Superior temporal gyrus (tissue), 1 donor: Measurements from ENCODE around the gene ZBTB42.

Source experiments
- DNase-seq: peaks from one replicate; pipeline ENCODE4 v3.0.0-alpha.2; 2016; ENCODE audit errors: extremely low spot score

The ZBTB42 gene

DNA sequence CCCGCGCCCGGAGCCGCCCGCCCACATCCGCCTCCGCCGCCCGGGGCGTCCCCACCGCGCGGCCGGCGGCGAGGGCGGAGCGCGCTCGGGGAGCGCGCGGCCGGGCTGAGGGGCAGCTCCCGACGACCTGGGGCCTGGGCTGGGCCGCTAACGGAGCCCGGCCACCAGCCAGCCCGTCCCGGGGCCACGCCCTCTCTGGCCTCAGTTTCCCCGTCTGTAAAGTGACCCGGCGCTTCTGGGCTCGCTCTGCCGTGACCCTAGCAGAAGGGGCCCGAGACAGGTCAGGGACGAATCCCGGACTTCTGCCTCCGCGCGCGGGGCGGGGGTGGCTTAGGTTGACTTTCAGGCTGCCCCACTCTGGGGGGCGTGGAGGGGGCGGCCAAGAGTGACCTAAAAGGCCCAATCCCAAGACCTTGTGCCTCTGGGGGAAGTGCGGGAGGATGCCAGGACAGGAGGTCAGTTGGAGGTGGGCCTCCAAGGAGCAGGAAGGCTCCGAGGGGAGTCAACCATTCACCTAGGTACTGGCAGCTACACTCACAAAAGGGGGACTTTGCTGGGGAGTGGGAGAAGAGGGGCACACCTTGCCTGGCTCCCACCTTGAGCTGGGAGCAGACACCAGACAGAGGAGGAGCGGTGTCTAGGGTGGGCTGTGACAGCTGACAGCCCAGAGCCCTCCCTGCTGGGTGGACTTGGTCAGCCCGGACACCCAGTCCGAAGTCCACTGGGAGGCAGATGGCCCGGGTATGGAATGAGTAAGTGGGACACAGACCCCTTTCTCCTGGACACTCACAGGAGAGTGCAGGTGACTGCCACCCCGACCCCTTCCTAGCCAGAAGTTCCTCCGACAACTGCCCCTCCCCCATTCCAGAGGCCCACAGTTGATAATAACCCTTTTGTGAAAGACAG, 4.9 kb upstream of the ZBTB42 start:
- DNase-seq = no peak

DNA sequence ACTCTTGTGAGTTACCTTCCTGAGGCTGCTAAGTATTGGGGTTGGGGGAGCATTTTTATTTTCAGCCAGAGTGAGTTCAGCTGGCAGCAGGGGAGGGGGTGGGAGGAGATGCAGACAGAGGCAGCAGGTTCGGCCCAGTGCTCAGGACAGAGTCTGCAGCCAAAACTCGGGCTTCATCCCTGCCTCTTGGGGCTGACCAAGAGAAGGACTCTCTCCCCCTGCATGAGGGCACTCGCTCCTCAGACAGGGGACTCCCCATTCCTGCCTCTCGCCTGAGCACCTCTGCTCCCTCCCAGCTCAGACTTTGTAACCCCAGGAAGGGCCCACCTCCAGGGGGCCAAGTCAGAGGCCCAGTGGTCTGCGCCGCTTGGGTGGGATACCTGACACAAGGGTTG, 4.2 kb upstream of the ZBTB42 start:
- no peak for DNase-seq

GRCh38 chr14:104797115-104798044, 3.5 kb upstream of the ZBTB42 start:
- DNase-seq = no peak

DNA sequence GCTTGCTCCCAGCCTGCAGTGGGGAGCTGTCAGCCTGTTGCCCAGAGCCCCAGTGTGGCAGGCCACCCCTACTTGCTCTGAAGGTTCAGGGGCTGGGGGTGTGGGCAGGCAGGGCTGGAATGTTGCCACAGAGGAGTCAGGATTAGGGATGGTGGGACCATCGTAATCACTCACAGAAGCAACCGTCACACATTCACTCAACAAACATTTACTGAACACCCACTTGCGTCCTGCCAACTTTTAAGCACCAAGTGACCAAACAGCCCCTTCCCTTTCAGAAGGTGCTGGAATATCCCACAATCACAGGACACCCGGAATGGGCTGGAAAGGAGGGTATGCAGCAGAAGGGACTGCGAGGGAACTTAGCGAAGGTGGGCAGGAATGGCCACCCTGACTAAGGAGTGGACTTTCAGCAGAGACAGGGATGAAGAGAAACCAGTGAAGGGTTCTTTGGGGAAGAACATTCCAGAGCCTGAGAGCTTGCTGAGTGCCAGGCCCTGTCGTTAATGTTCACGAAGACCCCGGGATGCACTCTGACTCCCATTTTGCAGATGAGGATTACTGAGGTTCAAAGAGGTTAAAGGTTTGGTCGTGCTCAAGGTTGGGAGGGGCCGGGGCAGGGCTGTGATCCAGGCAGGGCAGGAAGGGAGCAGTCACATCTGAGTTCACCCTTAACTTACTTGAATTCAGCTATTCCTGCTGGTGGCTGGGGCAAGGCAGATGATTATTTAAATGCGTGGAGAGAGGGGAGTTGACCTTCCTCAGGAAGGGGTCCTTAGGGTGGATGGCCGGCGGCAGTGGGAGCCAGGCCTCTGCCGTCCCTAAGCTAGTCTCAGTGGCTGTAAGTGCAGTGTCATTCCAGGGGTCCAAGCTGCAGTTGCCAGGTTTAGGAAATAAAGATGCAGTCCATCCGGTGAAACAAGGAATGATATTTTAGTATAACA, 2.3 kb upstream of the ZBTB42 start:
- DNase-seq = no peak

DNA sequence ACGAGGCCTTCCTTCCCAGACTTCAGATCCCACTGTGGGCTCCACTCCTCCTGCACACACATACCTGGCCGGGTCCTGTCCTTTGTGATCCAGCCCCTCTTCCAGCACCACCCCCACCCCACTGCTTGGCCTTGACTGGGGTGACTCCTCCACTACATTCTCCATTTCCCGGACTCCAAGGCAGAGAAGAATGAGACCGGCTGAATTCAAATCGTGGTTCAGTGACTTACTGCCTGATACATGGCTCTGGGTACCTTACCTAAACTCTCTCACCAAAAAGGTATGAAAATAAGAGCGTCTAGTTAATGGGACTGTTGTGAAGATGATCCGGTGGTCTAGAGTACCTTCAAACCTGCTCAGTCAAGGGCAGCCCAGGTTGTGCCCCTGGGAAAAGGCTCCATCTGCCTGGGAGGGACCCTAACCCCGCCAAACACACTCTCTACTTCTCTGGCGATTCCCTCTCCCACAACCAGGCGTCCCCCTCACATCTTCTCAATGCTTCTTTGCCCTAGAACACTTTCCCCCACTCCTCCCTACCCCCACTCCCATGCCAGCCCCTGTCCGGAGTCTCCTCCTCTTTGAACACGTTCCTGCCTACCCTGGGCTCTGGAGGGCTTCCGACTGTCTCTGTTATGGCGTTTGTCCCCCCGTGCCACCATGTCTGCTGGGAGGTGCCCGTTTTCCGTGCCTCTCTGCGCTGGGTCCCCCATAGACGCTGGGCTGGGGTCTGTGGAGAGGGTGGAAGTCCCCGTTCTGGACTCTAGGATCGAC, 1.5 kb upstream of the ZBTB42 start:
- no peak for DNase-seq

GRCh38 chr14:104800015-104800770, 708 bp upstream of the ZBTB42 start:
- no peak for DNase-seq

DNA sequence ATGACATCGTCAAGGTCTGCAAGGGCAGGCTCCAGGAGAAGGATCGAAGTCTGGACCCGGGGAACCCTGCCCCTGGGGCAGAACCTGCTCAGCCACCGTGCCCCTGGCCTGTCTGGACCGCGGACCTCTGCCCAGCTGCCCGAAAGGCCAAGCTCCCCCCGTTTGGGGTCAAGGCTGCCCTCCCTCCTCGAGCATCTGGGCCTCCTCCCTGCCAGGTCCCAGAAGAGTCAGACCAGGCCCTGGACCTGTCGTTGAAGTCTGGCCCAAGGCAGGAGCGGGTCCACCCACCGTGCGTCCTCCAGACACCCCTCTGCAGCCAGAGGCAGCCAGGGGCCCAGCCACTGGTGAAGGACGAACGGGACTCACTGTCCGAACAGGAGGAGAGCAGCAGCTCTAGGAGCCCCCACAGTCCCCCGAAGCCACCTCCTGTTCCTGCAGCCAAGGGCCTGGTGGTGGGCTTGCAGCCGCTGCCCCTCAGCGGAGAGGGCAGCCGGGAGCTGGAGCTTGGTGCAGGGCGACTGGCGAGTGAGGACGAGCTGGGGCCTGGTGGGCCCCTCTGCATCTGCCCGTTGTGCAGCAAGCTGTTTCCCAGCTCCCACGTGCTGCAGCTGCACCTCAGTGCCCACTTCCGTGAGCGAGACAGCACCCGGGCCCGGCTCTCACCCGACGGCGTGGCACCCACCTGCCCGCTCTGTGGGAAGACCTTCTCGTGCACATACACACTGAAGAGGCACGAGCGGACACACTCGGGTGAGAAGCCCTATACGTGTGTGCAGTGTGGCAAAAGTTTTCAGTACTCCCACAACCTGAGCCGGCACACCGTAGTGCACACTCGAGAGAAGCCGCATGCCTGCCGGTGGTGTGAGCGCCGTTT, 856 bp downstream of the ZBTB42 start:
- no peak for DNase-seq

DNA sequence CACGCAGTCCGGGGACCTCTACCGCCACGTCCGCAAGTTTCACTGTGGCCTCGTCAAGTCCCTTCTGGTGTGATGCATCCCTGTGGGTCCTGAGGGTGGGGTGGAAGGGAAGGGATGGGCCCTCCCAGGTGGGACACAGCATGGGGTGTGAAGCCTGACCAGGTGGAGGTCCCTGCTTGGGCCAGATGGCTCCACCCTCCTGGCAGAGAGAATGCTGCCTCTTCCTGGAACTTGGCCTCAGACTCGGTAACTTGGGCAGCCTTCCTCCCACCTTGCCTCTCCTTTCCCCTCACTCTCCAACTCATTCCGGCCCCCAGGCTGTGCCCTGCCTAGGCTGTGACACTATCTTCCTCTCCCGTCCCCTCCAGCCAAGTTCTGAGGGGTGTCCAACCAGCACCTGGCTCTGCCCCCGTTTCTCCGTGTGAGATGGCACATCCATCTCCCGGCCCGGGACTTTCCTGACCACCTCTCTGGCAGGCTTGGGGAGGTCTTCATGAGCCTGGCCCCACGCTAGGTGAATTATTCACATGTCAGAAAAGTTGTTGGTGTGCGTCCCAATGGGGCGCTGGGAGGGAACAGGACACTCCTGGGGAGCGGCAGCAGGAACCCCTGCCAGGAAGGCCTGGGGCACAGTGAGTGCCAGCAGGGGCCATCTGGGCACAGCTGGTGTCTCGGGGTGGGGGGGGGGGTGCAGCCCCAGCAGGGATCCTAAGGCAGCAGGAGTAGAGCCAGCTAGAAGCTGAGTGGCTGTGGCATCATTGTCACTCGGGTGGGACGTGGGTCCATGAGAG, 1.7 kb downstream of the ZBTB42 start:
- DNase-seq = no peak

- no peak for DNase-seq
Observed at GRCh38 chr14:104803280-104803911, 2.5 kb downstream of the ZBTB42 start.

DNA sequence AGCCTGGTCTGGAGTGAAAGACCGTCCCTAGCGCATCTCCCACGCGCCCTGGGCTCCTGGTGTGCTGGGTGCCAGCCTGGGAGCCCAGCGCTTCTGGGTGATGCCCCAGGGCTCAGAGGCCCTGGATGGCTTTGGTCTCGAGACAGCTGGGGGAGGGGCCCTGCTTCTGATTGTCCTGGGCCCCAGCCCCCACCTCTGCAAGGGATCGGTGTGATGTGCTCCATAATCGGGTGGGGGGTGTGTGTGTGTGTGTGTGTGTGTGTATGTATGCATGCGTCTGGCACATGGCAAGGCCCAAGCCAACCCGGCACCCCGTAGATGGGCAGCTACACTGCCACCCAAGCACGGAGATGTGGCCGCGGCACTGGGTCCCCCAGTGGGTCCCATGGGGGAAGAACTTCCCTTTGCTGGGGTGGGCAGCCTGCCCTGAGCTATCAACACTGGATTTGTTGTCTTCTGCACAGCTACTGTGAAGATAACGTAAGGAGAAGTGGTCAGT, 3.1 kb downstream of the ZBTB42 start:
- DNase-seq = no peak

GRCh38 chr14:104804481-104805325, 3.8 kb downstream of the ZBTB42 start:
- DNase-seq = no peak

DNA sequence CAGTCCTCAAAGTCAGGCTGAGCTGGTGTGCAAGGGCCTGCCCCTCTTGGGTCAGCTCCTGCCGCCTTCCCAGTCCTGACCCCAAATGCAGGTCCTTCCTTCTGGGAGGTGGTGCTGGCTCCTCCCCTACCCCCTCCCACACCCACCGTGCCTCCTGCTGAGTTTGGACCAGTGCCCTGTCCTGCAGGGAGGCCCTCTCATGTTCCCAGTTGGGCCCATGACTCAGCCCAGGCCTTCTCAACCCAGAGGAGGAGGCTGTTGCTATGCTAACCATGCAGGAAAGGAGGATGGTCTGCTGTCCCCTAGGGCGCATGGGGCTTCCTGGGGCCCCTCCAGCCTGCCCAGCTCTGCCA, 4.4 kb downstream of the ZBTB42 start:
- no peak for DNase-seq

DNA sequence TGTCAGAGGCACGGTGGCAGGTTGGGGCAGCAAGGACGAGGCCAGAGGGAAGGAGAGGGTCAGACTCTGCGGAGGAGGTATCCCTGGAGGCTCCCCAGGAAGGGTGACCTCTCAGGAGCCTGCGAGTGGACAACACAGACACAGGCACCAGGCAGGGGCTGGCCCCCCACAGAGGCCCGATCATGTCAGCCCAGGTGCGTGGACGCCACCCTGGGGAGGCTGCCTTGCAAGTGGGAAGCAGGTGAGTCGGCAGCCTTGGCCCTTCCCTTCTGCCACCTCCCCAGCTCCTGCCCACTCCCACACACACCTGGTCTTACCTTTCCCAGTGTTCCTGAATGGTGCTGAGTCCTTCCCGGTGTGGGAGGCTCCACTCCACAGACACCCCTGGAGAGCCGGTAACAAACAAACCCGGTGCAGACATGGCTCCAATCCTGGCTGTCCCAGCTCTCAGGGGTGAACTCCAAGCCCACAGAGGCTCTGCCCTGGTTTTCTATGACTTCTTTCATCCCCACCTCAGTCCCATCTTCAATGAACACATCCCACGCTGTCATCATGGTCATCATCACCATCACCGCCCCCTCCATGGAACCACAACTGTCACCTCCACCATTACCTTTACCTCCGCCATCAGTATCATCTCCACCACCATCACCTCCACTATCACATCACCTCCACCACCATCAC, 5.2 kb downstream of the ZBTB42 start:
- DNase-seq = no peak

DNA sequence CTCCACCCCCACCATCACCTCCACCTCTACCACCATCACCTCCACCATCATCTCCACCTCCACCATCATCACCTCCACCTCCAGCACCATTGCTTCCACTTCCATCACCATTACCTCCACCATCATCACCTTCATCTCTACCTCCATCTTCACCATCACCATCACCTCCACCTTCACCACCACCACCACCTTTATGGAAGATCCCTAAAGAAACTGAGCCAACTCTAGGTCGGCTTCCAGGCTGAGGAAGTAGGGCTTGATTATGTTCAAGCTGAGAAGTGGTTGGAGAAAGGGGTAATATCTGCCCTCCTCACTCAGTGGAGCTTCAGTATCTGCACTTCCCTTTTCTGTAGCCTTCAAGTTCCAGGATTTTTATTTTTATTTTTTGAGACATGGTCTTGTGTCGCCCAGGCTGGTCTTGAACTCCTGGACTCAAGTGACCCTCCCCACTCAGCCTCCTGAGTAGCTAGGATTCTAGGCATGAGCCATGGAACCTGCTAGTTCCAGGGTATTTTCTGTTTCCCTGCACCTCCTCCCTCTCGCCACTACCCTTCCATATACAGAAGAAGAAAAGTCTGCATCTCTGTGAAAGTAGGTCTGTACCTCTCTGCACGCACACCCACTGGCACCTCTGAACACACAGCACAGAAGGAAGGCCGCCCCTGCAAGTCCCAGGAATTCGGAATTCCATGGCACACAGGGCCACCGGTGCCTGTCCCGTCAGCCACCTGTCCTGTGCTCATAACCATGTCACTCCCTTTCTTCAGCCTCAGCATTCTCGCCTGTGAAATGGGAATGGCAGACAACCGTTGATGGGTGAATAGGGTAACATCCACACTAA, 5.9 kb downstream of the ZBTB42 start:
- DNase-seq = no peak

DNA sequence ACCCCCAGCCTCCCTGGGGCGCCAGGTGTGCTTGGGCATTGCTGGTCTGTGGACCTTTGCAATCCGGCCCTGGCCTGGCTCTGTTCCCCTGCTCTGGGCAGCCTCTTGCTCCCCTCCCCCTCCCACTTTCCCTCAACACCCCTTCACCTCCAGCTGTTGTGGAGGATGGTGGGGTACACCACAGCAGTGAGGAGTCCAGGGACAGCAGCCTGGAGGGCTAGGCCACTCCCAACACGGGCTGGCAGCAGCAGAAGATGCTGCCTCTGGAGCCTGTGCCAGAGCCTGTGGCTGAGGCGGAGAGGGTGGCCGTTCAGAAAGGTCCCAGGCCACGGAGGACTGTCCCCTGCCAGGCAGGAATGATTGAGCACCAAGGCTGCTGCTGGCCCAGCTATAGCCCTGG, 7.6 kb downstream of the ZBTB42 start:
- DNase-seq = no peak
